Trophoblast cell (in vitro differentiated cells and primary cell): ENCODE data around the gene SSR2.

Experiments
- DNase-seq, 2 donors: peaks; one replicate each; pipeline ENCODE4 v3.0.0-alpha.2; 2016
- H2AFZ ChIP-seq: 2 replicates; pipeline ENCODE4 v1.6.1; 2013; ENCODE audit warnings: low read length, moderate library complexity, mild to moderate bottlenecking; ENCODE audit not compliant: insufficient read depth, poor library complexity
- H2AK5ac ChIP-seq: 2 replicates; pipeline ENCODE4 v1.6.1; 2013; ENCODE audit warnings: mild to moderate bottlenecking, low read length
- H2BK120ac ChIP-seq: 2 replicates; pipeline ENCODE4 v1.6.1; 2013; ENCODE audit warnings: low read length, mild to moderate bottlenecking, moderate library complexity; ENCODE audit not compliant: insufficient read depth, poor library complexity
- H2BK12ac ChIP-seq: 2 replicates; pipeline ENCODE4 v1.6.1; 2013; ENCODE audit warnings: mild to moderate bottlenecking, low read length, moderate library complexity
- H2BK5ac ChIP-seq: 2 replicates; pipeline ENCODE4 v1.6.1; 2013; ENCODE audit warnings: low read length, low read depth, moderate library complexity, mild to moderate bottlenecking; ENCODE audit not compliant: poor library complexity
- H3K14ac ChIP-seq: 2 replicates; pipeline ENCODE4 v1.6.1; 2013; ENCODE audit warnings: mild to moderate bottlenecking, low read length
- H3K18ac ChIP-seq: 2 replicates; pipeline ENCODE4 v1.6.1; 2013; ENCODE audit warnings: mild to moderate bottlenecking, low read length
- H3K23ac ChIP-seq: 2 replicates; pipeline ENCODE4 v1.6.1; 2013; ENCODE audit warnings: low read length
- H3K27ac ChIP-seq: 2 replicates; pipeline ENCODE4 v1.5.1; 2013; ENCODE audit warnings: low read depth, mild to moderate bottlenecking, inconsistent platforms, low read length, moderate library complexity
- H3K27me3 ChIP-seq: 2 replicates; pipeline ENCODE4 v1.6.1; 2013; ENCODE audit warnings: inconsistent platforms, mild to moderate bottlenecking, low read length, moderate library complexity; ENCODE audit not compliant: insufficient read depth
- H3K36me3 ChIP-seq, 2 experiments: 1 replicate in 1 of 2; 2 replicates in 1 of 2; pipeline ENCODE4 v1.6.1; 2013; ENCODE audit warnings: low read length in 2 of 2, mild to moderate bottlenecking in 2 of 2, moderate library complexity in 1 of 2; ENCODE audit not compliant: insufficient read depth in 2 of 2, control insufficient read depth in 1 of 2
- H3K4ac ChIP-seq: 2 replicates; pipeline ENCODE4 v1.6.1; 2013; ENCODE audit warnings: low read depth, mild to moderate bottlenecking, low read length, moderate library complexity
- H3K4me1 ChIP-seq, 2 experiments: 1 replicate in 1 of 2; 2 replicates in 1 of 2; pipeline ENCODE4 v1.6.1; 2013; ENCODE audit warnings: low read length in 2 of 2, mild to moderate bottlenecking in 2 of 2, moderate library complexity in 1 of 2; ENCODE audit not compliant: insufficient read depth in 2 of 2, control insufficient read depth in 1 of 2
- H3K4me2 ChIP-seq: 2 replicates; pipeline ENCODE4 v1.6.1; 2013; ENCODE audit warnings: inconsistent platforms, mild to moderate bottlenecking, low read length, moderate library complexity
- H3K4me3 ChIP-seq: 2 replicates; pipeline ENCODE4 v1.5.1; 2013; ENCODE audit warnings: mild to moderate bottlenecking, low read depth, low read length, inconsistent platforms
- H3K79me1 ChIP-seq: one replicate; pipeline ENCODE4 v1.6.1; 2013; ENCODE audit warnings: low read length
- H3K79me2 ChIP-seq: 2 replicates; pipeline ENCODE4 v1.6.1; 2013; ENCODE audit warnings: low read length, mild to moderate bottlenecking; ENCODE audit not compliant: control insufficient read depth, insufficient read depth, poor library complexity
- H3K9ac ChIP-seq: 2 replicates; pipeline ENCODE4 v1.6.1; 2013; ENCODE audit warnings: mild to moderate bottlenecking, low read length
- H3K9me3 ChIP-seq: 2 replicates; pipeline ENCODE4 v1.6.1; 2013; ENCODE audit warnings: low read depth, mild to moderate bottlenecking, control low read depth, inconsistent platforms, low read length; ENCODE audit not compliant: insufficient read depth
- H4K12ac ChIP-seq: 2 replicates; pipeline ENCODE4 v1.6.1; 2013; ENCODE audit warnings: low read depth, mild to moderate bottlenecking, low read length, moderate library complexity
- H4K8ac ChIP-seq: 2 replicates; pipeline ENCODE4 v1.6.1; 2013; ENCODE audit warnings: low read depth, mild to moderate bottlenecking, low read length, moderate library complexity
- H4K91ac ChIP-seq: one replicate; pipeline ENCODE4 v1.6.1; 2013; ENCODE audit warnings: low read depth, mild to moderate bottlenecking, low read length, moderate library complexity
- WGBS: extraction: QIAGEN DNeasy Blood & Tissue Kit; methylation state at CpG from one replicate; pipeline ENCODE4 v1.1.7; 2013; ENCODE audit warnings: missing lambda C conversion rate; ENCODE audit not compliant: insufficient read length, insufficient coverage; ENCODE audit errors: extremely low coverage; 5-methylcytosine and 5-hydroxymethylcytosine counted together

Gene SSR2

GRCh38 chr1:156051011-156051725 is 30.4 kb upstream of the SSR2 start:
- Histone ChIP-seq H3K36me3 (peaks cover 19 to 28% of the 10 kb centered on the region in 2 experiments), H3K4me2 (no peak overlapping the region), H3K79me1 (peaks cover 18% of the 10 kb centered on the region), H3K79me2 (peaks cover 13% of the 10 kb centered on the region), H2AFZ (no peak overlapping the region), H3K9me3 (no peaks in the 10 kb centered on the region), H2BK120ac (no peak overlapping the region), H3K23ac (no peak overlapping the region), H3K4me3 (no peak overlapping the region), H3K4me1 (peaks cover 4 to 5% of the 10 kb centered on the region in 2 experiments), H2BK12ac (no peak overlapping the region), H4K12ac (no peak overlapping the region), H3K27ac (no peak overlapping the region), H4K91ac (no peak overlapping the region), H3K9ac (no peak overlapping the region), H2BK5ac (no peak overlapping the region), H3K14ac (no peak overlapping the region), H4K8ac (no peak overlapping the region), H3K4ac (no peak overlapping the region), H3K27me3 (no peaks in the 10 kb centered on the region), H3K18ac (no peak overlapping the region), H2AK5ac (no peak overlapping the region)
- WGBS, result no CpG with 5 or more reads among the region's 7 CpGs
- DNase-seq, result no peak

GRCh38 chr1:156050376-156050775 is 29.6 kb upstream of the SSR2 start:
- Histone ChIP-seq H3K9ac (no peak overlapping the region), H3K4me1 (peaks cover 2 to 4% of the 10 kb centered on the region in 2 experiments), H3K4me3 (no peak overlapping the region), H3K23ac (no peak overlapping the region), H4K8ac (no peak overlapping the region), H3K14ac (no peak overlapping the region), H3K4ac (no peak overlapping the region), H3K9me3 (no peaks in the 10 kb centered on the region), H3K79me2 (peaks cover 13% of the 10 kb centered on the region), H3K27me3 (no peaks in the 10 kb centered on the region), H2BK5ac (no peak overlapping the region), H3K27ac (no peak overlapping the region), H4K91ac (no peak overlapping the region), H3K18ac (no peak overlapping the region), H3K4me2 (no peak overlapping the region), H3K36me3 (peaks cover 19 to 28% of the 10 kb centered on the region in 2 experiments), H4K12ac (no peak overlapping the region), H3K79me1 (peaks cover 17% of the 10 kb centered on the region), H2AFZ (no peak overlapping the region), H2AK5ac (no peak overlapping the region), H2BK120ac (no peak overlapping the region), H2BK12ac (no peak overlapping the region)
- peak in 1 of 2 donors; percentile 43 for DNase-seq
- no CpG with 5 or more reads among the region's 4 CpGs for WGBS

DNA sequence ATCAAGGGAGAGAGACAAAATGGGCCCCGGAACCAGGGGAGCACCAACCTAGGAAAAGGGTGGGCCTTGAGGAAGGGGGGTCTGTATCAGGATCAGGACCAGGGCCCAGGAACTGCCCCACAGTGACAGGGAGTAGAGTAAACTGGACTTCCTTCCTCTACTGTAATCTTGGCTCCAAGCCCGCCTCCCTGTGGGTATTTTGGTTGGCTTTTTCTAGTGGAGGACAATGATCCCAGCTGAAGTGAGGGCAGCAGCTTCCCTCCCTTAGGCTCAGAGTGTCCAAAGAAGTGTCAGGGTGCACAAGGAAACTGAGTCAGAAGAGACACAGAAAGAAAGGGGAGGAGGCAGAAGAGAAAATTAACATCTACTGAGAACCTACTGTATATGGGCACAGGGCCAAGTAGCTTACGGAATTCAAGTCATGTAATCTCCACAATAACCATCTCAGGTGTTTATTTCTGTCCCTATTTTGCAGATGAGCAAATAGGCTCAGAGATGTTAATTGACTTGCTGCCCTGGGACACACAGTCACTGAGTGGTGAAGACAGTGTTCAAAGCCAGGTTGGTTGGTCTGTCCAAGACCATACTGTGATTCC is 28.0 kb upstream of the SSR2 start:
- Histone ChIP-seq H2AFZ (no peak overlapping the region), H3K79me2 (peaks cover 2% of the 10 kb centered on the region), H3K18ac (no peak overlapping the region), H3K27ac (no peak overlapping the region), H4K8ac (no peak overlapping the region), H2BK5ac (no peak overlapping the region), H3K27me3 (no peaks in the 10 kb centered on the region), H3K9me3 (no peaks in the 10 kb centered on the region), H2AK5ac (no peak overlapping the region), H4K91ac (no peak overlapping the region), H3K4ac (no peak overlapping the region), H3K4me2 (no peak overlapping the region), H2BK120ac (no peak overlapping the region), H3K14ac (no peak overlapping the region), H3K23ac (no peak overlapping the region), H3K4me3 (no peak overlapping the region), H3K79me1 (peaks cover 4% of the 10 kb centered on the region), H2BK12ac (no peak overlapping the region), H4K12ac (no peak overlapping the region), H3K36me3 (peaks cover 22 to 31% of the 10 kb centered on the region in 2 experiments), H3K9ac (no peak overlapping the region), H3K4me1 (peaks cover 0 to 2% of the 10 kb centered on the region in 2 experiments)
- no peak for DNase-seq
- WGBS, result no CpG with 5 or more reads among the region's 3 CpGs

DNA sequence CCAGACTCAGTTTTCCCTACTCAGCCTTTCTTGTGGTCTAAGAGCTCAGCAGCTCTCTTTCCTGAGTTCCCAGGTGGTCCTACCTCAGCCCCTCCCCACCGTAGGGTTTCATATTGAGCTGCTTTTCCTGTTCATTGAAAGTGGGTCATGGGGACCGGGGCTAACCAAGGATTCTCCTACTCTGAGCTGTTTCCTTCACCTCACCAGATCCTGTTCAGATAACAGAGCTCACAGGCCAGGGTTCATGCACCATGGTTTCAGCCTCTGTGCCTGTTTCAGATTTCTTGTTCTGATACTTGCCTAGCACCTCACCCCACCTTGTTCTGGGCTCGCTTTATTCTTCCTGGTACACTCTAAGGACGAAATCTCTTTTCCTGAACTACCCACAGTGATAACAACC is 24.3 kb upstream of the SSR2 start:
- WGBS, result no CpG with 5 or more reads among the region's 4 CpGs
- H3K23ac ChIP-seq, result no peak overlapping the region
- H2AK5ac ChIP-seq, result no peak overlapping the region
- H3K27me3 ChIP-seq, result no peaks in the 10 kb centered on the region
- H2BK5ac ChIP-seq, result no peak overlapping the region
- no peak overlapping the region for H4K12ac ChIP-seq
- no peak for DNase-seq
- H2AFZ ChIP-seq, result no peak overlapping the region
- no peaks in the 10 kb centered on the region for H3K79me1 ChIP-seq
- no peak overlapping the region for H4K91ac ChIP-seq
- H3K4ac ChIP-seq, result no peak overlapping the region
- H3K18ac ChIP-seq, result no peak overlapping the region
- H3K36me3 ChIP-seq, result peaks cover 36 to 54% of the 10 kb centered on the region in 2 experiments
- H3K4me2 ChIP-seq, result no peak overlapping the region
- no peak overlapping the region for H3K4me3 ChIP-seq
- no peak overlapping the region for H3K14ac ChIP-seq
- H2BK120ac ChIP-seq, result no peak overlapping the region
- peaks cover 0 to 3% of the 10 kb centered on the region in 2 experiments for H3K4me1 ChIP-seq
- peak overlapping the region; percentile 4 for H3K9ac ChIP-seq
- H3K79me2 ChIP-seq, result no peaks in the 10 kb centered on the region
- no peaks in the 10 kb centered on the region for H3K9me3 ChIP-seq
- H2BK12ac ChIP-seq, result no peak overlapping the region
- no peak overlapping the region for H4K8ac ChIP-seq
- H3K27ac ChIP-seq, result no peak overlapping the region
